HG03571 (cell line): Measurements from ENCODE around the gene NYNRIN.
"Not testable (repeated sequence)": the region's sequence is repeated elsewhere in the genome, so short reads cannot be mapped to it uniquely, and the experiment has no call there.

Source experiments
- ATAC-seq: cut with Tn5 transposase; IDR thresholded peaks from one replicate; pipeline ENCODE4 v1.9.1; 2021; ENCODE audit not compliant: unreplicated experiment

NYNRIN gene

DNA sequence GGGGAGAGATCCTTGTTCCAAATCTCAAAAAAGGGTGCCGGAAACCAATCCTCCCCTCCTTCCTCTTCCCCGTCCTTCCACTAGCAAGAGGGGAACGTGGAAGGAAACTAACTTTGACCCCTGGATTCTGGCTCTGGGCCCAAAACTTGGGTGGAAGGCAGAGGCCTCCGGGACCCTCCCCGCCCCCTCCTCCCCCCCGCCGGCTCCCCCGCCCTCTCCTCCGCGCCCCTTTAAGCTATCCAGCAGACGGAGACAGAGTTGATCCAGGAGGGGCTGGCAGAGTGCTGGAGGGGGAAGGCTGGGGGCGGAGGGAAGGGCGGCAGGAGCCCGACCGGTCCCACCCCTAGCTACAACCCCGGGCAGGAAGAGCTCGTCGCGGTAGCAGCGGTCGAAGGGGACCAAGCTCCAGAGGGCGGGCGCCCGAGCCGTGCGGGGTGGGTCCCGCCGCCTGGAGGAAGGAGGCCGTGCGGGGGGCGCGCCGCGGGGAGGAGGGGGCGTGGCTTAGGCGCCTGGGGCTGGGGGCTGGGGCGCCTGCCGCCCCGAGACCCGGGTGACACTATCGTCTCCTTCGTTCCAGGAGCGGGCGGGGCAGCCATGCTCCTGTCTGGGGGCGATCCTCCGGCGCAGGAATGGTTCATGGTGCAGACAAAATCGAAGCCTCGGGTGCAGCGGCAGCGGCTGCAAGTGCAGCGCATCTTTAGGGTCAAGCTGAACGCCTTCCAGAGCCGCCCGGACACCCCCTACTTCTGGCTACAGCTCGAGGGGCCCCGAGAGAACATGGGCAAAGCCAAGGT is at the start of gene NYNRIN:
Gene NYNRIN, plus strand, starts transcription at position 351 of the 794 bp plus-strand sequence. Its CDS starts 244 bp downstream, at position 595.
- ATAC-seq: no peak

DNA sequence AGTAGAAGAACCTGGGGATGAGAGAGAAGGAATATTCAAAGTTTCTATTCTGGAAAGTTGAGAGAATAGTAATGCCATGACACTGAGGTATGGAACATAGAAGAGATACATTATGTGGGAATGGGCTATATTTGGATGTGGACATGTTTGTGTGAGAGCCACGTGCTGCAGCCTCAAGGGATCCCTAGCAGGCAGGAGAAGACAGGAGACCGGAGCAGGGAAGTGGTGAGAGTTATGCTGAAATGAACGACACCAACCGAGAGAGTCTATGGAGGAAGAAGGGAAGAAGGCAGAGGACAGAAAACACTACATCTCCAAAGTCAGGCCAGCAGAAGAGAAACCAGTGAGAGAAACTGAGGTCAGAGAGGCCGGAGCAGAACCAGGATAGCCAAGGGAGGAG is 49.1 kb upstream of the NYNRIN start:
- no peak for ATAC-seq

DNA sequence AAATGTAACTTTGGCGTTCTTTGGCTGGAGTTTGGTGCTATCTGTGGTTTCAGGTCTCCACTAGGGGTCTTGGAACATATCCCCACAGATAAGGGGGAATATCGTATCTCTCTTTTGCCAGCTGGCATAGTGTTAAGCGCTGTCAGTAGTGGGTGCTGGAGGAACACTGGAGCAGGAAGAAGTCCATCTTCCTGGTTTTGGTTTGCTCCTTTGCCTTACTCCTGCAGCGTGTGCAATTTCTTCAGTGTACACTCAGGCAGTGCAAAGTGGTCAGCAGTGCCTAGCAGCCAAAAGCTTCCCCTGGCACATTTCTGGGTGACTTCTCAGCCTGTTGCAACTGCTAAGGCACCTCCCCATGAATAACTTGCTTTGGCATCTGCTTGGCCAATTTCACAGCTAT is 47.3 kb upstream of the NYNRIN start:
- no peak for ATAC-seq

DNA sequence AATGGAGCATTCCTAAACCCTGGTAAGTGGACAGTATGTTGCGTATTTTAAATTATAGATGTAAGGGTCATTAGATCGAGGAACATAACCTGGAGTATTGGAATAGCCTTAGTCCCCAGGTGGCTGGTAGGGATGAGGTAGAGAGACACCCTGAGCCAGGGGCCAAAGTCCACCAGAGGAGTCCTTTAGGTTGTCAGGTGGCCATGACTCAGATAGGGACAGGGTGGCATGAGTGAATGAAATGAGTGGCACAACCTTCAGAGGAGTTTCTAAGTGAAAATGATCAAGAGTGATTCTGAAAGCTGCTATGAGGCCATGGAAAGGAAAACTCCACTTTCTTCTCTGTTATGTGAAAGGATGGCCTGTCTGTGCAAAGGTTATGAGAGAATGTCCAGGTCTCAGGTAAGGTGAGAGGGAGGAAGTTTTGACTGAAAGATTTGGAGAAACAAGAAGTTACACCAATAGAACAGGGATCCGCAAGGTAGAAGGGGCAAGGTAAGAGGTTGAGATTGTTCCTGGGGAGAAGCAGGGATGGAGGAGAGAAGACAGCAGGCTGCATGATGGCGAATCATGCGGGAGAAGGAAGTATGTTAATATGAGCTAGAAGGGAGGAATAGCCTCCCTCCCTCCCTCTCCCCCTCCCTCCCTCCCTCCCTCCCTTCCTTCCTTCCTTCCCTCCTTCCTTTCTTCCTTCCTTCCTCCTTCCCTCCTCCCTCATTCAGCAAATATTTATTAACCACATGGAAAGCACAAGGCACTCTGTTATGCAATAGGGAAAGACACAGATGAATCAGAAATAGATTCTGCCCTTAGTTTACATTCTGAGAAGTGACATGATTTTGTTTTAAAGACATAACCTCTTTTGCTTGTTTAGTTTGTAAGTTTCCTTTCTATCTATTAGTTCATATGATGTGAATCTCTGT is 45.0 kb upstream of the NYNRIN start:
- ATAC-seq: no peak

DNA sequence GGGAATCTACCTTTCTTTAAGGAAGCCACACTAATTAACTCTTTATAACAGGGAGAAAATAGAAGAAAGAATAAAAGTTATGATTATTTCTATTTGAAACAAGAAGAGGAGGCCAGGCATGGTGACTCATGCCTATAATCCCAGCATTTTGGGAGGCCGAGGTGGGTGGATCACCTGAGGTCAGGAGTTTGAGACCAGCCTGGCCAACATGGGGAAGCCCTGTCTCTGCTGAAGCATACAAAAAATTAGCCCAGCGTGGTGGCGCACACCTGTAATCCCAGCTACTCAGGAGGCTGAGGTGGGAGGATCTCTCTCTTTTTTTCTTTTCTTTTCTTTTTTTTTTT is 44.3 kb upstream of the NYNRIN start:
- not testable (repeated sequence) for ATAC-seq

DNA sequence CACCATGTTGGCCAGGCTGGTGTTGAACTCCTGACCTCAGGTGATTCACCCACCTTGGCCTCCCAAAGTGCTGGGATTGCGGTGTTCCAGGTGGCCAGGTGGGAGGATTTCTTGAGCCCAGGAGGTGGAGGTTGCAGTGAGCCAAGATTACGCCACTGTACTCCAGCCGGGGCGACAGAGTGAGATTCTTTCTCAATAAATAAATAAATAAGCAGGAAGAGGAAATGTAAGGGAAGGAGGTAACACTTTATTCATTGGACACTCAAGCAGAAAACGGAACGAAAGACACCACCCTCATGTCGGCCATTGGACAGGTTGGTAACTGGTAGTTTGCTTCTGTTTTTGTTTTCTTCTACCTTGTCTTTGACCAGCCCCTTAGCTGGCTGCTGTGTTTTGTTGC is 43.8 kb upstream of the NYNRIN start:
- no peak for ATAC-seq

DNA sequence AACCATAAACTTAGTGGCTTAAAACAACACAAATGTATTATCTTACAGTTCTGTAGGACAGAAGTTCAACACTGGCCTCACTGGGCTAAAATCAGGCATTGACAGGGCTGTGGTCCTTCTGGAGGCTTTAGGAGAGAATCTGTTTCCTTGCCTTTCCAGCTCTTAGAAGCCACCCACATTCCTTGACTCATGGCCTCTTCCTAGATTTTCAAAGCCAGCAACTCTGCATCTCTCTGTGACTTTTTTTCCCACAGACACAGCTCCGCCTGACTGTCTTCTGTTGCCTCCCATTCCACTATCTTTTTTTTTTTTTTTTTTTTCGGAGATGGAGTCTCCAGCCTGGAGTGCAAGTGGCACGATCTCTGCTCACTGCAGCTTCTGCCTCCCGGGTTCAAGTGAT is 42.6 kb upstream of the NYNRIN start:
- no peak for ATAC-seq

DNA sequence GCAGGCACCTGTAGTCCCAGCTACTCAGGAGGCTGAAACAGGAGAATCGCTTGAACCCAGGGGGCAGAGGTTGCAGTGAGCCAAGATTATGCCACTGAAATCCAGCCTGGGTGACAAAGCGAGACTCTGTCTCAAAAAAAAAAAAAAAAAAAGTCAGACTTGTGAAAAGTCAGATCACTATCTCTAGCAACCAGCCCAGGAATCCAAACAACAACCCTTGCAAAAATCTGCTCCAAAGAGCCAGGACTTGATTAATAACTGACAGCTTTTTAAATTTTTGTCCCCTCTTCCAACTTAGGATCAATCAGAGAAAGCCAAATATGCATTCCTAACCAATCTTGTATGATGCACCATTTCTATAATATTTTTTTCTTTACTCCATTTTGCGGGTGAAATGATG is 38.5 kb upstream of the NYNRIN start:
- no peak for ATAC-seq

DNA sequence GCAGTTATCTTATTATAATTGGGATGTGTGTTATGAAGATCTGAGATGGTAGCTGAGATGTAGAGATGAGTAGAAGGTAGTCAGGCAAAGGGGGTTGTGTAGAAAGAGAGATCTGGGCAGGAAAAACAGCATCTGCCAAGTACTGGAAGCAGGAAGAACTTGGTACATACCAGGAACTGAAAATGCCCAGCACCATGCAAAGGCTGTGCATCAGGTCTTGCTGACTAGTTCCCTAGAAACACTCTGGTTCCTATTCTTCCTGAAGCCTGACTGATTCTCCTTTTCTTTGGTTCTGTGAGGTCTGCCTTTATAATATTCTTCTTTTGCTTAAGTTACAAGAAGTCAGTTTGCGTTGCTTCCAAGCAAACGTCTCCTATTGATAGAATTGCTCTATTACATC is 37.5 kb upstream of the NYNRIN start:
- no peak for ATAC-seq

DNA sequence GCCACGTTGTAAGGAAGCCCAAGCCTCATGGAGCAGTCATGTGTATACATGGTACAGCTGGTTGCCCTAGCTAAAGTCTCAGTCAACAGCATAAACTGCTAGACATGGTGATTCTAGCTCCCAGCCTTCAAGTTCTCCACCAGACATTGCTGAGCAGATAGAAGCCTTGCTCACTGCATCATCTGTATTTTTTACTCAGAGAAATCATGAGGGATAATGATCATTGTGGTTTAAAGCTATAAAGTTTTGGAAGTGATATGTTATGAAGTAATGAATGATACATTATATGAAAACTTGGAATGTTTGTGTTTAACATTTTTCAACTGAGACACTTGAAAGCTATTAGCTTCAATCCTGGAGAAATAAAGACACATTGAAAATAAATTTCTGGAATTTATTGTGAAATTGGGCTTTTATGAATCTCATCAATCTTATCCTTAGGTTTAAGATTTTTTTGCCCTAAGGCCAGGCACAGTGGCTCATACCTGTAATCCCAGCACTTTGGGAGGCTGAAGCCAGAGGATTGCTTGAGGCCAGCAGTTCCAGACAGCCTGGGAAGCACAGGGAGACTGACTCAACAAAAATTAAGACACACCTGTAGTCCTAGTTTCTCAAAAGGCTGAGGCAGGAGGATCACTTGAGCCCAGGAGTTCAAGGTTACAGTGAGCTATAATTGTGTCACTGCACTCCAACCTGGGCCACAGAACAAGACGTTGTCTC is 36.4 kb upstream of the NYNRIN start:
- no peak for ATAC-seq

DNA sequence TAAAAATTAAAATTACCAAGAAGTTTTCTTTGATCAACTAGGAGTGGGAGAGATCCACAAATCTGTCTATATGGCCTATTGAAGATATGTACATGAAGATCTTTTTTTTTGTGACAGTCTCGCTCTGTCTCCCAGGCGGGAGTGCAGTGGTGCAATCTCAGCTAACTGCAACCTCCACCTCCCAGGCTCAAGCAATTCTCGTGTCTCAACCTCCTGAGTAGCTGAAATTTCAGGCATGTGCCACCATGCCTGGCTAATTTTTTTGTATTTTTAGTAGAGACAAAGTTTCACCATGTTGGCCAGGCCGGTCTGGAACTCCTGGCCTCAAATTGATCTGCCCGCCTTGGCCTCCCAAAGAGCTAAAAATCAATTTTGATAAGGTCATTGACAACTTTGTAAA is 35.4 kb upstream of the NYNRIN start:
- ATAC-seq: no peak

DNA sequence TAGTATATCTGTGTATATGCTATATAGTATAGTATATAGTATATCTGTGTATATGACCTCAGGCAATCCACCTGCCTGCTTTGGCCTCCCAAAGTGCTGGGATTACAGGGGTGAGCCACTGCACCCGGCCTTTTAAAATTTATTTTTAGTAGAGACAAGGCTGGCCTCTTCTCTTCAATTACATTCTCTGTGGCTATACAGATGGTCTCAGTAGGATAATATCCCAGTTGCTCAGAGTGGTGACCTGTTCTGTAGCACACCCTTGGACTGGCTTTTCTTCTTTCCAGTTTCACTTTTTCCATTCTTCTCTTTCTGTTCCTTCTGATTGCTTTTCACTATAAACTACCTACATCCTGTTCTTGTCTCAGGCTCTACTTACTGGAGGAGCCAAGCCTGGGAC is 34.0 kb upstream of the NYNRIN start:
- no peak for ATAC-seq

DNA sequence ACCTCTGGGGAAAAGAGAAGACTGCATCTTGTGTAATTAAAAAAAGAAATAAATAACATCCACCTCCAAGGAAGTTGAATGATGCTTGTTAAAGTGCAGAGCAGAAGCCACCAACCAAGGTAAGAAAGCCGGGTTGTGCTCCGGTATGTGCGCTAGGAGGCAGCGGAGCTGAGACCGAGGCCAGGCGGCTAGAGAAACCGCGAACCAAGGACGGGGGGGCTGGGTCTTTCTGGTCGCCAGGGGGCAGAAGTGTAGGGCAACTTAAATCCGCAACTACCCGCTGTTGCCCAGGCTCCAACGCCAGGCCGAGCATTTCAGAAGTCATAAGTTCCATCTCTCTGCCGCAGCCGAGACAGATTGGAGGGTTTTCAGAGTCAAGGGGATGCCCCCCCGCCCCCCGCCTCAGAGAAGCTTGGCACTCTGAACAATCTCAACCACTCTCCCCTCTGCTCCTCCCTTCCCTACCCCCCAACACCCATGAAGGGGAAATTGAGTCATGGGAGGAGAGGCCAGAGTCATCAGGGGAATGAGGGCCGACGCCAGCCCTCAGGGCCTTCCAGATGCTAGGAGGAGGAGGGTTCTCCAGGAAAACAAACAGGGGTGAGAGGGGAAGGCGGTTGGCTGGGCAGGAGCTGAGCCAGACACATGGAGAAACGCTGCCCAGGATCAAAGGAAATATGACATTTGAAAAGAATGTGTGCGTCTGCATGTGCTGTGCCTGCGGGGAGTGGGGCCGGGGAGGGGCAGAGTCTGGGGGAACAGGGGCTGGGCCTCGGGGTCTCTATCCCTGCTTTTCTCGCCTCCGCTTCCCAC is 33.0 kb upstream of the NYNRIN start:
- peak; percentile 29 for ATAC-seq

DNA sequence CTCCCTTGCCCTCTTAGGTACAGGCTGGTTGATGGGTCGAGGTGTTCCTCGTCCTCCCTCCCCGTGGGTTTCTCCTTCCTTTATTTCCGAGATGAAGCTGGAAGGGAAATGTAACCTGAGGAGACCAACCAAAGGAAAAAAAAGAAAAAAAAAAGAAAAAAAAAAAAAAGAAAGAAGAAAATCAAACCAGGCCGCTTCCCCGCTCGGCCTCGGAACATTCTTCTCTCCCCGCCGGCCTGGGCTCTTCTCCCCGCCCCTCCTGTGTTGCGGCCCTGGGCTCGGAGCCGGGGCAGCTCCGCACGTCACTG is 32.4 kb upstream of the NYNRIN start:
- peak; percentile 1 for ATAC-seq

DNA sequence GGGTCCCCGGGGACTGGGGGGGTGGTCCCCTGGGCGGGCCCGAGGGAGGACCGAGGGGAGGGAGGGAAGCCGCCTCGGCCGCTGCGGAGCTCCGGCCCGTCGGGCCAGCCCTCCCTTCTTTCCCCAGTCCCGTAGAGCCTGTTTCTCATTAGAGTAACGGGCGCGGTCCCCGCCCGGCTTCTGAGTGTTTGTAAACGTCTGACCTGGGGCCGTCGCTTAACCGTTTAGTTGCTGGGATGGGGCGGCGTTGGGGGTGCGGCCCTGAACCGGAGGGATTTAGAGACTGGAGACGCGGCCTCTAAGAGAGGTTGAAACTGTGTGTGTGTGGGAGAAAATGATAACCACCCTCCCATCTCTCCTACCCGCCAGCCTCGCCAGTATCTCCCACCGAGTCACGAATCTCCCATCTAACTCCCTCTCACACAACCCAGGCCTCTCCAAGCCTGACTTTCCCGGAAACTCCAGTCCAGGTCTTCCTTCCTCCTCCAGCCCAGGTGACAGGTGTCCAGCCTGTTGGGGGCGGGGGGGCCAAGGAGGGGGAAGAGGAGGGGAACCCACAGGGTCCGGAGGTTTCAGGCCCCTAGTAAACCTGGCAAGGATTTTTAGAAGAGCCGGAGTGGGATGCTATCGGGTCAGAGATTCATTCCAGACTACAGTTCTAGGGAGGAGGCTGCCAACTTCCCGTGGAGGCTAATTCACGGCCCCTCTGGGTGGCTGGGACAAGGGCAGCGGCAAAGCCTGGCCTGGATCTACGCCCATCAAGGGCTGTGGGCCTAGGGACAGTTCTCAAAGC is 31.9 kb upstream of the NYNRIN start:
- ATAC-seq: peak; percentile 59

DNA sequence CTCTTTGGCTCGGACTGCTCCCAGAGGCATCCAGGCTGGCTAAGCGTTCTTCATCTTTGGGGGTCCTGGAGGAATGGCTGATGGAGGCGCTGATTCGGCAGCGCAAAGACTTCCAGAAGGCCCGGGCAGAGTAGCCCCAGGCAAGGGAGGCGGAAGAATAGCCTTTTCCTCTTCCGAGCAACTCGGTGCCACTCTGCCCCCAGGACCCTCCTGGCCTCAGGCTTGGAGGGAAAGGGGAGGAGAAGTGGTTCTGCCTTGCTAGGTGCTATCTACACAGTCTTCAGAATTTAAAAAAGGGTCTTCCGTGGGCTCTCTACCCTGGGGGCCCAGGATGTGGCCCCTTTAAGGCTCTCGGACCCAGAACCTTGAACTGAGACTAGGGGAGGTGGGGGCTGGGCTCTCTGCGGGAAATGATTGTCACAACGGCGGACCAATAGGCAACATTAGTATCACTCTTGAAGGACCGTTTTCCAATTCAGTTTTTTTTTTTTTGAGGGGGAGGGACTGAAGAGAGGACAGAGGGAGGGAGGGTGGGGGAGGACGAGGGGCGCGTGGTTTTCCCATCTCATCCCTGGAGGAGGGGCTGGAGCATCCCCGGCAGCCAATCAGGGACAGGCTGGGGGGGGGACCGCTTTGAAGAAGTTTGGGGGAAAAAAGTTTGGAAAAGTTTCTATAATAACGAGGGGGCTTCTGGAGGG is 31.1 kb upstream of the NYNRIN start, which contains the start of gene NFATC4:
Gene NFATC4, plus strand, starts transcription at position 671 of the 698 bp plus-strand sequence. CDS start 157 bp downstream, outside the sequence.
- ATAC-seq: peak; percentile 10

DNA sequence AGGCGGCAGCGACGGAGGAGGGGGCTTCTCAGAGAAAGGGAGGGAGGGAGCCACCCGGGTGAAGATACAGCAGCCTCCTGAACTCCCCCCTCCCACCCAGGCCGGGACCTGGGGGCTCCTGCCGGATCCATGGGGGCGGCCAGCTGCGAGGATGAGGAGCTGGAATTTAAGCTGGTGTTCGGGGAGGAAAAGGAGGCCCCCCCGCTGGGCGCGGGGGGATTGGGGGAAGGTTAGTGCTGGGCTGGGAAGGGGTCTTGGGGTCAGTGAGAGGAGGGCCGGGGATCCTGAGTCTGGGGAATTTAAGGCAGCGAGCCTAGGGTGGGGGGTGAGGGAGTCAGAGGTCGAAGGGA is 30.6 kb upstream of the NYNRIN start:
- no peak for ATAC-seq

DNA sequence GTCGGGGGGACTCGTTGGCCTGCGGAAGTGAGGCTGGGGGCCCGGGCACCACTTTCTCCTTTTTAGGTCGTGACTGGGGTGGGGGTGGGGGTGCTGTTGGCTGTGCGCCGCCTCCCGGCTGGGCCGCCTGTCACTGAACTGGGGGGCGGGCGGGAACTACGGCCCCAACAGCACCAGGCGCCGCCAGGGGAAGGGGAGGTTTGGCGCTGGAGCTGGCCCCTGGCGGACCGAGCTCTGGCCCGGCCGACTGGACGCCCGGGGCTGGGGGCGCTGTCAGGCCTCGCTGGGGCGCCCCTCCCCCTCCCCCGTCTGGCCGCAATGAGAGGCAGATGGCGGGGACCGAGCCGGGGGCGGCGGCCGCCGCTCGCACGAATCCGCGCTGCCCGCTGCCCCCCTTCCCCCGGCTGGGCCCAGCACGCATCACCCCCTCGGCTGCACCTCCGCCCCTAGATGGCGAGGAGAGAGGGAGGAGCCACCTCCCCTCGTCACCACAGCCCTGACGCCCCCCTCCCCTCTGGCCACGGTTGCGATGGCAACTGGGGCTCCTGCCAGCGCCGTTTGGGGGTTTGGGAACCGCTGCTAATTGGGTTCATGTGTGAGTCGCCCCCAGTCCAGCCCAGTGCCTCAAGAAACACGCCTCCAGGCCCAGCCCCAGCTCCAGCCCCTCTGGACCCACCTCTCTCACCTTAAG is 30.1 kb upstream of the NYNRIN start:
- no peak for ATAC-seq

DNA sequence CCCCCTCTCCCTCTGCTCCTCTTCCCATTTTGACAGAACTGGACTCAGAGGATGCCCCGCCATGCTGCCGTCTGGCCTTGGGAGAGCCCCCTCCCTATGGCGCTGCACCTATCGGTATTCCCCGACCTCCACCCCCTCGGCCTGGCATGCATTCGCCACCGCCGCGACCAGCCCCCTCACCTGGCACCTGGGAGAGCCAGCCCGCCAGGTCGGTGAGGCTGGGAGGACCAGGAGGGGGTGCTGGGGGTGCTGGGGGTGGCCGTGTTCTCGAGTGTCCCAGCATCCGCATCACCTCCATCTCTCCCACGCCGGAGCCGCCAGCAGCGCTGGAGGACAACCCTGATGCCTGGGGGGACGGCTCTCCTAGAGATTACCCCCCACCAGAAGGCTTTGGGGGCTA is 29.3 kb upstream of the NYNRIN start:
- ATAC-seq: no peak
